Sigmoid colon (tissue), 7 donors: ENCODE data around the gene SUSD4. TPM values are rescaled to one million over a fixed set of nuclear protein-coding genes. Genes with fewer than 3 reads are reported as not detected.

Experiments
- DNase-seq: peaks from one replicate; pipeline ENCODE4 v3.0.0-alpha.2; 2019
- H3K27ac ChIP-seq, 4 donors: fragments of 200-600 bp; sonication (generic); one replicate each; pipeline ENCODE4 v1.5.1; 2016 to 2019; ENCODE audit warnings: mild to moderate bottlenecking in 1 of 4
- H3K27me3 ChIP-seq, 3 donors: fragments of 200-600 bp; sonication (generic); one replicate each; pipeline ENCODE4 v1.5.1; 2019; ENCODE audit warnings: mild to moderate bottlenecking in 1 of 3
- H3K36me3 ChIP-seq, 4 donors: fragments of 200-600 bp; sonication (generic); one replicate each; pipeline ENCODE4 v1.5.1; 2016 to 2019
- H3K4me1 ChIP-seq, 4 donors: fragments of 200-600 bp; sonication (generic); one replicate each; pipeline ENCODE4 v1.5.1; 2017 to 2019
- H3K4me3 ChIP-seq, 4 donors: fragments of 200-600 bp; sonication (generic); one replicate each; pipeline ENCODE4 v1.5.1; 2017 to 2019; ENCODE audit warnings: mild to moderate bottlenecking in 2 of 4, moderate library complexity in 1 of 4
- H3K9me3 ChIP-seq, 4 donors: fragments of 200-600 bp in 3 of 4; sonication (generic) in 3 of 4; one replicate each; pipeline versions ENCODE4 v1.5.1 to v1.6.1; 2013 to 2019
- EP300 ChIP-seq, 4 donors: sonication (generic); formaldehyde crosslinking; IDR thresholded peaks; one replicate each; pipeline ENCODE4 v1.6.1; 2017; ENCODE audit warnings: antibody characterized with exemption in 4 of 4
- POLR2A ChIP-seq, 2 donors: fragments of 450-650 bp; IDR thresholded peaks; one replicate each; pipeline ENCODE4 v1.6.1; 2016; ENCODE audit warnings: antibody characterized with exemption in 2 of 2, mild to moderate bottlenecking in 2 of 2, moderate library complexity in 2 of 2
- POLR2AphosphoS5 ChIP-seq, 4 donors: sonication (generic); formaldehyde crosslinking; IDR thresholded peaks; one replicate each; pipeline ENCODE4 v1.6.1; 2017; ENCODE audit warnings: antibody characterized with exemption in 4 of 4
- WGBS, 2 donors: extraction: QIAGEN DNeasy Blood & Tissue Kit; methylation state at CpG; one replicate each; pipeline ENCODE4 v1.1.7; 2013; 5-methylcytosine and 5-hydroxymethylcytosine counted together
- intact Hi-C: fragments of 100-400 bp; cut with DNase I; formaldehyde crosslinking; loops from one replicate; pipeline ENCODE4 v1.15.1; 2023
- polyA plus RNA-seq, 3 donors: library from polyadenylated mRNA; stranded (reverse); fragments of 200-250 nt; gene quantifications; one replicate each; pipeline ENCODE4 v1.2.3, GENCODE V29; 2013
- total RNA-seq, 4 donors: library from RNA; depleted of rRNA; stranded (reverse); fragments of >200 nt; gene quantifications; one replicate each; pipeline ENCODE4 v1.1.0, GENCODE V29; 2016
- TF ChIP-seq, protein P1 (sequence below), 4 experiments: fragments of 450-650 bp in 3 of 4; fragments of 200-600 bp in 1 of 4; IDR thresholded peaks; one replicate each; pipeline ENCODE4 v1.5.1; 2016 to 2019; ENCODE audit warnings: antibody characterized with exemption in 4 of 4, mild to moderate bottlenecking in 3 of 4, moderate library complexity in 2 of 4
- donor health status: healthy with polysubstance abuse.
- donor health status: Bipolar disorder and iron deficiency.
- donor health status: healthy.

SUSD4 gene
- total and polyA plus RNA-seq, 7 donors = 0.57 to 3.9 (median 0.82) TPM; not detected in 1

DNA sequence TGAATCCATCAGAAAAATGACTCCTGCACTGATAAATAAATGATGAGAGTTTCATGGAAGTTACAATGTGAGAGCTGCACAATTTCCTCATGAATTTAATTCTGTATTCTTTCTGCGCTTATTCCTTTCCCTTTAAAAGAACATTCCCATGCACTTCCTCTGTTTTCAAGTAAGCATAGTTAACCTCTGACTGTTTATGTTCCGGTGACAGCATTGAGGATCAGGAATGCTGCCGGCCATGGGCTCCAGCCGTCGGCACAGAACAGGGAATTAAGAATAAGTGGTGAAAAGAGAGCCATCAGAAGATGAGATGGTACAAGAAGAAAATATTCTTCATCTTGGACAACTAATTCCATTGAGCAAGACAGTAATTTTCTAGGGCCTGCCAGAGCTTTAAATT is 65.3 kb downstream of the SUSD4 start:
- no peaks in the 10 kb centered on the region for H3K27me3 ChIP-seq
- peaks cover 0 to 9% (median 8%) of the 10 kb centered on the region in 4 donors for H3K4me1 ChIP-seq
- intact Hi-C loops = no loop called here
- DNase-seq = no peak
- WGBS, 2 donors = 62 to 81% methylated on average over 5 of the region's 5 CpGs
- TF ChIP-seq POLR2AphosphoS5 (IDR thresholded peaks at IDR 0.05) = no peak
- no peak for TF ChIP-seq POLR2A (IDR thresholded peaks at IDR 0.05)
- TF ChIP-seq, protein P1, sequence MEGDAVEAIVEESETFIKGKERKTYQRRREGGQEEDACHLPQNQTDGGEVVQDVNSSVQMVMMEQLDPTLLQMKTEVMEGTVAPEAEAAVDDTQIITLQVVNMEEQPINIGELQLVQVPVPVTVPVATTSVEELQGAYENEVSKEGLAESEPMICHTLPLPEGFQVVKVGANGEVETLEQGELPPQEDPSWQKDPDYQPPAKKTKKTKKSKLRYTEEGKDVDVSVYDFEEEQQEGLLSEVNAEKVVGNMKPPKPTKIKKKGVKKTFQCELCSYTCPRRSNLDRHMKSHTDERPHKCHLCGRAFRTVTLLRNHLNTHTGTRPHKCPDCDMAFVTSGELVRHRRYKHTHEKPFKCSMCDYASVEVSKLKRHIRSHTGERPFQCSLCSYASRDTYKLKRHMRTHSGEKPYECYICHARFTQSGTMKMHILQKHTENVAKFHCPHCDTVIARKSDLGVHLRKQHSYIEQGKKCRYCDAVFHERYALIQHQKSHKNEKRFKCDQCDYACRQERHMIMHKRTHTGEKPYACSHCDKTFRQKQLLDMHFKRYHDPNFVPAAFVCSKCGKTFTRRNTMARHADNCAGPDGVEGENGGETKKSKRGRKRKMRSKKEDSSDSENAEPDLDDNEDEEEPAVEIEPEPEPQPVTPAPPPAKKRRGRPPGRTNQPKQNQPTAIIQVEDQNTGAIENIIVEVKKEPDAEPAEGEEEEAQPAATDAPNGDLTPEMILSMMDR (IDR thresholded peaks at IDR 0.05) = no peak
- TF ChIP-seq EP300 (IDR thresholded peaks at IDR 0.05) = no peak
- no peak overlapping the region for H3K27ac ChIP-seq
- no peaks in the 10 kb centered on the region for H3K9me3 ChIP-seq
- H3K4me3 ChIP-seq = no peak overlapping the region
- no peaks in the 10 kb centered on the region for H3K36me3 ChIP-seq

DNA sequence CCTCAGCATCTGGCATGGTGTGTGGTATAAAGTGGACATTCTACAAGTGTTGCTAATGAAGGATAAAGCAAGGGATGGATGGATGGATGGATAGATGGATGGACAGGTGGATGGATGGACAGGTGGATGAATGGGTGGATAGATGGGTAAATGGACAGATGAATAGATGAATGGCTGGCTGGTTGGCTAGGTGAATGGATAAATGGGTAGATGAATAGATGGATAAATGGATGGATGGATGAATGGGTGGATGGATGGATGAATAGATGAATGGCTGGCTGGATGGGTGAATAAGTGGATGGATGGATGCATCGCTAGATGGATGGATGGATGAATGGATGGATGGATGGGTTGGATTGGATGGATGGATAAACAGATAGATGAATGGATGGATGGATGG is 66.2 kb downstream of the SUSD4 start:
- DNase-seq = no peak
- H3K4me1 ChIP-seq = peaks cover 0 to 9% (median 8%) of the 10 kb centered on the region in 4 donors
- H3K27me3 ChIP-seq = no peaks in the 10 kb centered on the region
- intact Hi-C loops = no loop called here
- 96 to 98% methylated on average over 1 of the region's 1 CpG for WGBS, 2 donors
- TF ChIP-seq POLR2AphosphoS5 (IDR thresholded peaks at IDR 0.05) = no peak
- TF ChIP-seq POLR2A (IDR thresholded peaks at IDR 0.05) = no peak
- no peak overlapping the region for H3K4me3 ChIP-seq
- H3K27ac ChIP-seq = no peak overlapping the region
- no peaks in the 10 kb centered on the region for H3K36me3 ChIP-seq
- H3K9me3 ChIP-seq = no peaks in the 10 kb centered on the region

DNA sequence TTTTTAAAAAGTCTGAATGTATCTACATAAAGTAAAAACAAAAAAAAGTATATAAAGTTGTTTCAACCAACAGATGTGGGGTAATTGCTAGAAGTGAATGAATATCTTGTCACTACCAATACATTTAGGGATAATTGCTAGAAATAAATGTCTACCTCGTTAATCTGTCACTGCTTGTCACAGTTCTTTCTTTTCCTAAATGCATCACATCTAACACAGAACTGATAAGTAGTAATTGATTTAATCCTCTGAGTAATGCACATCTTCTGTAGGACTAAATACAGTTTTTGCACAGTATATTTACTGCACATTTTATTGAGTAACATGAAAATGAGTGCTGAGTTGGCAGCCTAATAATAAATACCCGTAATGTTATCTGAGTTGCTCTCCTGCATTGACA is 72.2 kb downstream of the SUSD4 start:
- Histone ChIP-seq H3K27ac (no peak overlapping the region), H3K36me3 (no peaks in the 10 kb centered on the region), H3K4me3 (no peak overlapping the region), H3K9me3 (no peaks in the 10 kb centered on the region), H3K4me1 (no peaks in the 10 kb centered on the region), H3K27me3 (no peaks in the 10 kb centered on the region)
- WGBS, 2 donors = 83 to 86% methylated on average over 2 of the region's 2 CpGs
- no peak for TF ChIP-seq EP300 (IDR thresholded peaks at IDR 0.05)
- TF ChIP-seq, protein P1 (IDR thresholded peaks at IDR 0.05) = no peak
- TF ChIP-seq POLR2AphosphoS5 (IDR thresholded peaks at IDR 0.05) = no peak
- no peak for TF ChIP-seq POLR2A (IDR thresholded peaks at IDR 0.05)
- intact Hi-C loops = no loop called here
- no peak for DNase-seq

DNA sequence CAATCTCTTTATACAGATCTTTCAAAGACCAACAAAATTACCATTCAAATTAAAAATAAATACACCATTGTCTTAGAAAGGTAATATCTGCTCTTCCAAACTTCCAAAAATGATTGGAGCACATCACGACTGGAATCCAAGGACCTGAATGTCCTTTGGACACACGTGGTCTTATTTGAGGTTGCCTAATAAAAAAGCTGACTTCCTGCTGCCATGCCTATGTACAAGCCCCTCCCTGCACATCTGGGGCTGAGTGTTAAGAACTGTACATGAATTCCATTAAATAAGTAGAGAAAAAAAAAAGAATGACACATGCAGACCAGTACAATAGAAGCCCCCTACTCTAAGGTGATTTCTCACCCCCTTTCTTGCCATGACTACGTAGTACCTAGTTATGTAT is 73.6 kb downstream of the SUSD4 start:
- Histone ChIP-seq H3K4me1 (no peaks in the 10 kb centered on the region), H3K27ac (no peak overlapping the region), H3K4me3 (no peak overlapping the region), H3K9me3 (no peaks in the 10 kb centered on the region), H3K27me3 (no peaks in the 10 kb centered on the region), H3K36me3 (no peaks in the 10 kb centered on the region)
- TF ChIP-seq POLR2A (IDR thresholded peaks at IDR 0.05) (no peak), EP300 (IDR thresholded peaks at IDR 0.05) (no peak), POLR2AphosphoS5 (IDR thresholded peaks at IDR 0.05) (no peak)
- TF ChIP-seq, protein P1 (IDR thresholded peaks at IDR 0.05) = no peak
- intact Hi-C loops = no loop called here
- DNase-seq = no peak
- WGBS, 2 donors = 36 to 44% methylated on average over 3 of the region's 3 CpGs

DNA sequence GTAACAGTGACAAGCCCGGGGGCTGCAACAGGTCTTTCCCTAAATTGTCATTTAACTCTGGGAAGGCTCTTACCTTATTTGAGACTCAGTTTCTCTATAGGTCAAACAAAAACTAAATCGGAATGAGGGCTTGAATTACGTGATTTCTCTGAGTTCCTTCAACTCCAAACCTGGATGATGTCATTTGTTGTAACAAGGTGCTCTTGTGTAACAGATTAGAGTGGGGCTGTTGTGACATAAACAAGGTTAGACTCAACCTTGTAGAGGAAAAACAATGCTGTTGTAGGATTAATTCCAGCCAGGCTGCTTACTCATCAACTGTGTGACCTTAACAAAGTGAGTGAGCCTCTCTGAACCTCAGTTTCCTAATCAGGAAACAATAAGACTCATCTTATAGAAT is 74.4 kb downstream of the SUSD4 start:
- TF ChIP-seq POLR2AphosphoS5 (IDR thresholded peaks at IDR 0.05) = no peak
- TF ChIP-seq, protein P1 (IDR thresholded peaks at IDR 0.05) = no peak
- no peak for TF ChIP-seq EP300 (IDR thresholded peaks at IDR 0.05)
- no peak for TF ChIP-seq POLR2A (IDR thresholded peaks at IDR 0.05)
- no peak for DNase-seq
- intact Hi-C loops = no loop called here
- Histone ChIP-seq H3K27ac (no peak overlapping the region), H3K27me3 (no peaks in the 10 kb centered on the region), H3K36me3 (no peaks in the 10 kb centered on the region), H3K9me3 (no peaks in the 10 kb centered on the region), H3K4me3 (no peak overlapping the region), H3K4me1 (no peaks in the 10 kb centered on the region)
- 90 to 92% methylated on average over 3 of the region's 3 CpGs for WGBS, 2 donors
